Inflammatory macrophage treated with lipopolysaccharide for 1 hour (primary cell): Measurements from ENCODE around the gene RNASEH1.

Experiments used
- DNase-seq, 2 donors: peaks; one replicate each; pipeline ENCODE4 v3.0.0-alpha.2; 2020 to 2022

The RNASEH1 gene

GRCh38 chr2:3545788-3546478 is 12.2 kb downstream of the RNASEH1 start:
- DNase-seq: no peak

GRCh38 chr2:3543023-3543683 is 15.0 kb downstream of the RNASEH1 start:
- DNase-seq: no peak

- DNase-seq: no peak
Observed at GRCh38 chr2:3542107-3542506, 16.0 kb downstream of the RNASEH1 start.

- no peak for DNase-seq
Observed at GRCh38 chr2:3539836-3540235, 18.3 kb downstream of the RNASEH1 start.

- DNase-seq: peak in 1 of 2 donors; percentile 37
Observed at GRCh38 chr2:3536682-3537632, 21.2 kb downstream of the RNASEH1 start.

GRCh38 chr2:3535794-3536681 is 22.1 kb downstream of the RNASEH1 start:
- peak in 1 of 2 donors; percentile 47 for DNase-seq

- DNase-seq: no peak
Observed at GRCh38 chr2:3535467-3535793, 22.7 kb downstream of the RNASEH1 start.

GRCh38 chr2:3534251-3534814 is 23.8 kb downstream of the RNASEH1 start:
- DNase-seq: no peak

- DNase-seq: no peak
Observed at GRCh38 chr2:3533836-3534235, 24.3 kb downstream of the RNASEH1 start.

- no peak for DNase-seq
Observed at GRCh38 chr2:3532941-3533340, 25.2 kb downstream of the RNASEH1 start.

GRCh38 chr2:3529316-3530025 is 28.7 kb downstream of the RNASEH1 start:
- no peak for DNase-seq

- no peak for DNase-seq
Observed at GRCh38 chr2:3527886-3528785, 30.0 kb downstream of the RNASEH1 start.

GRCh38 chr2:3526871-3527270 is 31.3 kb downstream of the RNASEH1 start:
- no peak for DNase-seq

GRCh38 chr2:3523551-3524041 is 34.5 kb downstream of the RNASEH1 start:
- peak; percentile 70 to 78 for DNase-seq

GRCh38 chr2:3522961-3523421 is 35.1 kb downstream of the RNASEH1 start:
- DNase-seq: no peak

- DNase-seq: no peak
Observed at GRCh38 chr2:3520591-3520990, 37.5 kb downstream of the RNASEH1 start.

- peak; percentile 83 to 88 for DNase-seq
Observed at GRCh38 chr2:3519255-3520205, 38.6 kb downstream of the RNASEH1 start, which contains the start of gene ADI1. ADI1 (minus strand) TSS chr2:3519531; CDS start chr2:3519487, 44 bp downstream.

- DNase-seq: peak; percentile 93 to 96
Observed at GRCh38 chr2:3518496-3519254, 39.5 kb downstream of the RNASEH1 start.
